NCI-H128 (cell line): ENCODE data around the gene DGKQ.

Experiments
- DNase-seq: peaks from one replicate; lab custom pipeline; 2025; ENCODE audit not compliant: unreplicated experiment; lab: John Stamatoyannopoulos, UW

The DGKQ gene

GRCh38 chr4:962231-963208, 10.8 kb downstream of the DGKQ start:
- DNase-seq, result no peak

- no peak for DNase-seq
These were observed 11.8 kb downstream of the DGKQ start for GRCh38 chr4:961351-962230.

DNA sequence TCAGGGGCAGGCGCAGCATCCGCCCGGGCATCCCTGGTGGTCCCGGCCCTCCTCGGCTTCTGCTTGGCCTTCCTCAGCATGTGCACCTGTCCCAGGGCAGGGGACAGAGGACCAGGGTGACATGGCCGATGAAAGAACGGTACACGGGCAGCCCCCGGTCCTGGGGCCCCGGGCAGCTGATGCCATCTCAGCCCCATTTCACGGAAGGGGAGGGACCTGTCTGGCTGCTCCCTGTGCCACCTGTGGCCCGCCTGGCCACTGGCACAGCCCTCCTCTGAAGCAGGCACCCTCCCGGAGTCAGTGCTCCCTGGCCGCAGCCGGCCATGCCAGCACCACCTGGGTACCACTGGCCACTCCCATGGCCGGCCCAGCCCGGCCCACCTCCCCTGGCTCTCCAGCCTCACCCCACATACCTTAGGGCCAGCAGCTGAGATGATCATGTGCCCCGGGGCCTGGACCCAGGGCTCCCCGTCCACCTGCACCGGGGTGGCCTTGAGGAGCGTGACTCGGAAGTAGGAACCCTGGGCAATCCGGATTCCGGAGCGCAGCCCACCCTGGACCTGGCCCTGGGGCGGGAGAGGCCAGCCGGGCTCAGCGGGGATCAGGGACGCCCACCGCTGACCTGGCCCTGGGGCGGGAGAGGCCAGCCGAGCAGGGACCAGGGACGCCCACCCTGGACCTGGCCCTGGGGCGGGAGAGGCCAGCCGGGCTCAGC, 12.6 kb downstream of the DGKQ start:
- no peak for DNase-seq

GRCh38 chr4:960140-960635, 13.2 kb downstream of the DGKQ start:
- DNase-seq, result no peak

- DNase-seq, result no peak
These were observed 13.8 kb downstream of the DGKQ start for GRCh38 chr4:959338-960139.

DNA sequence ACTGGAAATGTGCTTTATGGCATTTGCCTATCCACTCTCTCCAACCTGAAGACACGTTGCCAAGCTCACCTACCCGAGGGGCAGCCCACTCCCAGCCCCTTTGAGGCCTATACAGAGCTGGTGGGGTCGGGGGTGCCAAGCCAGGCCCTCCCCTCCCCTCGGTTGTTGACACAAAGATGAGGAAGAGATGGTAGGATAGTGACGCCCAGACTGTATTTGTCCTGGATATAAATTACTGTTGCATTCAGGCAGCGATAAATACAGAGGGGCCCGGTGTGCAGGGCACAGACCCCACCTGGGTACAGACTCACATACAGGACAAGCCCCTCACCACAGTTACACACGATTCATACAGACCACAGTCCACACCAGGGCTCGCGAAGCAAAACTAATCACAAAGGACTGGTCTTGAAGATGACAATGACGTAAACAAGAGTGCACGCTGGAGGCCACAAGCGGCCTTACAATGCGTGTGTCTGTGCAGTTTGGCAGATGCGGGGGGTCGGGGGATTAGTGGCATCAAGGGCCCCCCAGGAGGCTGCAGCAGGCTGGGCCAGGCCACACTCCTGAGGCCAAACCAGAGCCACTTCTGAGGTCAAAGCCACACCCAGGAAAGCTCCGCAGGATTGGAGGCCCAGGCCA, 14.6 kb downstream of the DGKQ start:
- no peak for DNase-seq

GRCh38 chr4:958314-958665, 15.1 kb downstream of the DGKQ start:
- no peak for DNase-seq

- DNase-seq, result no peak
These were observed 15.6 kb downstream of the DGKQ start for GRCh38 chr4:957581-958313.

DNA sequence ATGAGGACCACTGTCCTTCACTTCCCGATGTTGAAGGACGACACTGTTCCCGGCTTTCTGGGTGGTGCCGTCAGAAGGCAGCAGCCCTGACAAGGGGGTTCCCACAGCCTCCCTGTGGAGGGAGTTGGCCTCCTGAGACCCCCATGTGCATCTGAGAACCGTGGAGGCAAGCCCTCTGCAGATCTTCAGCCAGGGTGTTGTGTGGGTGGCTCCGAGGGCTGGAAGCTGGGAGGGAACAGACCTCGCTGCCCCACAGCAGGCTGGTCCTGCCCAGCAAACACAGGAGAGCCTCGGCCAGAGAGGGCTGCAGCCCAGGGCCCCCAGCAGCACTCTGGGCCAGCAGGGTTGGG, 16.2 kb downstream of the DGKQ start:
- no peak for DNase-seq

DNA sequence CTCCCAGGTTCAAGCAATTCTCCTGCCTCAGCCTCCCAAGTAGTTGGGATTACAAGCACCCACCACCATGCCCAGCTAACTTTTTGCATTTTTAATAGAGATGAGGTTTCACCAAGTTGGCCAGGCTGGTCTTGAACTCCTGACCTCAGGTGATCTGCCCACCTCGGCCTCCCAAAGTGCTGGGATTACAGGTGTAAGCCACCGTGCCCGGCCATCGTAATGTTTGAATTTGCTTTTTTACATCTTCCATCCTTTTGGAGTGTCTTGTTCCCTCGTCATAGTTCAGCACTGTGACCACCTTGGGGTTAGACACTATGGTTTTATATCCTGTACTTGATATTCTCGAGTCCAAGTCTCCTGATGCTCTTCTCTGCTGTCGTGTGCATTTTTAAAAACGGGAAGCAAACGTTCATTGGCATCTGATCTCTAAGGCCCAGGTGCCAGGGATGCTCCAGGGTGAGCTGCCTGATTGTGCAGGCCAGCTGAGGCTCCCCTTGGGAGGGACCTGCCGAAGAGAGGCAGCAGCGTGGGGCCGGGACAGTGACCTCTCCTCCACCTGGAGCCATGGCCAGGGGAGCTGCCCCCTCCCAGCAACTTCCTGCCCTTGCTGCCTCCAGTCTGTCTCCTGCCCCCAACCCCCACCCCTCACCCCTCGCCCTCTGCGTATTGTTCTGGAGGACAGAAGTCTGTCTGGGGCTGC, 16.7 kb downstream of the DGKQ start:
- no peak for DNase-seq

DNA sequence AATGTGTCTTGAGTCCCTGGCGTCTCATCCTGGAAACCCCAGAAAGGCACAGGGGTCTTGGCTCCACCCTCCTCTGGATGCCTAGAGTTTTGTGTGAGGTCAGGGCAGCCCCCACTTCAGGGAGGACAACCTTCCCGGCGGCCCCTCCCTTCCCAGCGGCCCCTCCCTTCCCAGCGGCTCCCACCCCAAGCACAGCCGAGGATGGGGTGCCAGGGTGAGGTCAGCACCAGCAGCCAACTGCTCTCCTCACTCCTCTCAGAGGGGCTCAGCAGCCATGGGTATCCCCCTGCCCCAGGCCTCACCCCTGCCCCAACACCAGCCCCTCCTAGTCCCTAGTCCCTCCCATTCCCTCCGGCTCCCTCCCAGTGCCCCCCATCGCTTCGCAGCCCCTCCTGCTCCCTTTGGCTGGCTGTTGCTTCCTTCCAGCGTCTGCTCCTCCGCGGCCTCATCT, 17.4 kb downstream of the DGKQ start:
- no peak for DNase-seq

- no peak for DNase-seq
These were observed 18.0 kb downstream of the DGKQ start for GRCh38 chr4:955161-955921.

DNA sequence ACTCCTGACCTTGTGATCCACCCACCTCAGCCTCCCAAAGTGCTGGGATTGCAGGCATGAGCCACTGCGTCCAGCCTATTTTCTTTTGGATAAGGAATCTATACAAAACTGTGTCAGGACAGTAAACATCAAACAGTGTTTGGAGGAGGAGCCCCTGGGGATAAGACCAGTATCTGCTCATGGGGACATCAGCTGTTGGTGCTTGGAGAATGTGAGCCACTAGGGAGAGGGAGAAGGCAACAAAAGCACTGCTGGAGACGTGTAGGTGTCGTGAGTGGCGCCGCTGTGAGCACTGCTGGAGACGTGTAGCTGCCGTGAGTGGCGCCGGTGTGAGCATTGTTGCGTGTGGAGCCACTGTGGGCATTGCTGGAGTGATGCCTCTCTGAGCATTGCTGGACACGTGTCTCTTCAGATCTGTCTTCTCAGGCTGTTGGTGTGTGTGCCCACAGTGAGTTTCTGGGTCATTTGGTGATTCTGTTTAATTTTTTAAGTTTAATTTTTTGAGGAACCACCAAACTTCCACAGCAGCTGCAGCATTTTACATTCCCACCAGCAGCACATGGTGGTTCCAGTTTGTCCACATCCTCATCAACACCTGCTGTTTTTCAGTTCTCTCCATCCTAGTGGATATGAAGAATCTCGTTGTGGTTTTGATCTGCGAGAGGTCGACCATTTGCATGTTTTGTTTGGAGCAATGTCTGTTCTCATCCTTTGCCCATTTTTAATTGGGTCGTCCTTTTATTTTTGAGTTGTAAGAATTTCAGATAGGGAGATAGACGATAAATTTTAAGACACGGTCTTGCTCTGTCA, 19.0 kb downstream of the DGKQ start:
- DNase-seq, result no peak

- no peak for DNase-seq
These were observed 19.8 kb downstream of the DGKQ start for GRCh38 chr4:953574-953915.

- no peak for DNase-seq
These were observed 20.3 kb downstream of the DGKQ start for GRCh38 chr4:952881-953573.

DNA sequence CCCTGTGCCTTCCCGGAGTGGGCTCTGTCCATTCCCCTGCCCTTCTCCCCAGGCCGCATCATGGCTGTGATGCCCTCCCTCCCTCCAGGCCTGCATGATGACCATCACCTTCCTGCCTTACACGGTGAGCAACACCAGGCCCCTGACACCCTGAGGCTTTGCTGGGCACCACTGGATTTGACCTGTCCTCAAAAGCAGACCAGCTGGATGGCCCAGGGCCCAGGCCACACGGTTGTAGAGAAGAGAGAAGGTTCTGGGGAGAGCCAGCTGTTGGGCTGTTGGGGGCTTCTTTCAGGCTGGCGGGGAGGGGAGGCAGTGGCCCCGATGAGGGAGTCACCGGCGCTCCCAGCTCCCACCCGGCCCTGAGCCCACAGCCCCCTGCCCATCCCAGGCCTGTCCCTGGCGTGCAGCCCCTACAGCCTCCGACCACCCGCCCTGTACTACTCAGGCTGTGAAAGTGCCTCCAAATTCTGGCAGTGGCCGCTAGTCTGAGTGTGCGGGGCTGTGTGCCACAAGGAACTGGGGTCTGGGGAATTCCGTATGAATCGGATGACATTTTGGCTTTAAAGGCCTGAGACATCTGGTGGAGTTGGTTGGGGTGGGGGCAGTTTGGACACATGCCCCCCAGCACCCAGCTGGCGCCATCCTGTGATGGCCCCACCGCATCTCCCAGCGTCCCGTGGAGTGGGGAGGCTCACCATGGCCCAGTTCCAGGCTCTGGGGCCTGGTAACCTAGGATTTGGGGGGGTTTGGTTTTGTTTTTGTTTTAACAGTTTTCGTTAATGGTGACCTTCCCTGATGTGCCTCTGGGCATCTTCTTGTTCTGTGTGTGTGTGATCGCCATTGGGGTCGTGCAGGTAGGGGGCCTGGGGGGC, 21.5 kb downstream of the DGKQ start:
- no peak for DNase-seq
